Peyer's patch (tissue), 4 donors: ENCODE data around the gene LYSMD4. TPM values are rescaled to one million over a fixed set of nuclear protein-coding genes. Genes with fewer than 3 reads are reported as not detected.

Experiments used
- DNase-seq, 3 donors: peaks; one replicate each; pipeline ENCODE4 v3.0.0-alpha.2; 2017 to 2019
- H3K27ac ChIP-seq, 4 donors: fragments of 200-600 bp; sonication (generic); one replicate each; pipeline ENCODE4 v1.5.1; 2016 to 2019
- H3K27me3 ChIP-seq, 2 donors: fragments of 200-600 bp; sonication (generic); one replicate each; pipeline ENCODE4 v1.5.1; 2019
- H3K36me3 ChIP-seq, 3 donors: fragments of 200-600 bp; sonication (generic); one replicate each; pipeline ENCODE4 v1.5.1; 2016 to 2019
- H3K4me1 ChIP-seq, 4 donors: fragments of 200-600 bp; sonication (generic); one replicate each; pipeline ENCODE4 v1.5.1; 2016 to 2019
- H3K4me3 ChIP-seq, 4 donors: fragments of 200-600 bp; sonication (generic); 1 replicate in 3 of 4; 2 replicates in 1 of 4; pipeline ENCODE4 v1.5.1; 2016 to 2019; ENCODE audit warnings: mild to moderate bottlenecking in 1 of 4
- H3K9me3 ChIP-seq, 4 donors: fragments of 200-600 bp; sonication (generic); one replicate each; pipeline ENCODE4 v1.5.1; 2016 to 2019; ENCODE audit warnings: mild to moderate bottlenecking in 1 of 4
- POLR2A ChIP-seq, 2 donors: fragments of 450-650 bp; IDR thresholded peaks; one replicate each; pipeline ENCODE4 v1.5.1; 2017; ENCODE audit warnings: antibody characterized with exemption in 2 of 2, mild to moderate bottlenecking in 2 of 2, moderate library complexity in 2 of 2
- total RNA-seq, 4 donors: library from RNA; depleted of rRNA; stranded (reverse); fragments of >200 nt; gene quantifications; one replicate each; pipeline ENCODE4 v1.1.0, GENCODE V29; 2016
- TF ChIP-seq, protein P1 (sequence below), 6 experiments: fragments of 450-650 bp in 4 of 6; fragments of 200-600 bp in 2 of 6; sonication (generic) in 1 of 6; IDR thresholded peaks; one replicate each; pipeline ENCODE4 v1.5.1; 2017 to 2019; ENCODE audit warnings: antibody characterized with exemption in 6 of 6, mild to moderate bottlenecking in 3 of 6, moderate library complexity in 1 of 6

The LYSMD4 gene
- total RNA-seq, 4 donors from 2014 or later, result 8.3 to 39.9 (median 18.6) TPM

DNA sequence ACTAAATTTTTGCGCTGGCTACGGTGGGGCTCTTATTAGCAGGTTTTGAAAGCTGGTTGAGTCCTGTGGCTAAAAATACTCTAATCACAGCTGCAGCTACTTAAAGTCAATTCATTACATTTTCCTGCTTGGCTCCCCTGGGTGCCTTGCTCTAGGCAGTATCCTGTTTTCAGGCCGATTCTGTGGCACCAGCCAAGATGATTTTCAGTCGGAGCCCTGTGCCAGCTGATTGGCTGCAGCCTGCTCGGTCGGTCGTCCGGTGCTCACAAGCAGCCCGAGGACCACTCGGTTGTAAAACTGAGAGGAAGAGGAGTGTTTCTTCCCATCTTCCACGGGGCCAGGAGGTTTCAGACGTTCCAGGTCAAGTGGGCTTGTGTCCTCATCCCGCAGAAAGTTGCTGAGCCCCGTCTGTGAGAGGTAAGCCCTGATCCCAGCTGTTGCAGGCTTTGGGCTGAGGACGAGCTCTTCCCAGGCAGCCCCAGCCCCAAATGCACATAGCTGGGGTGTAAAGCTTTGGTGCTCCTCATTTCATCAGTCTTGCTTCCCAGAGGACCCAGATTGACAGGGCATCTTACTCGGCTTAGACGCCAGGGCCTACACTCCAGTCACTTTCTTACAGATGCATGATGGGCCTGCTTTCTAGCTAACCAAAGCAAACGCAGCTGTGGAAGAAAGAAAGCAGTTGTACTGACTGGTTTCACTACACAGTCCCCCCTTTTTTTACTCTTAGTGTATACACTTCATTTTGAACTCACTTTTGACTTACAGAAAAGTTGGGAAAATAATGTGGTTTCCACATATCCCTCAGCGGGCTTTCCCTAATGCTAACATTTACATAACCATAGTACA, 15.9 kb downstream of the LYSMD4 start:
- peak overlapping the region in 2 of 4 donors; percentile 1 to 17 for H3K27ac ChIP-seq
- TF ChIP-seq, protein P1, sequence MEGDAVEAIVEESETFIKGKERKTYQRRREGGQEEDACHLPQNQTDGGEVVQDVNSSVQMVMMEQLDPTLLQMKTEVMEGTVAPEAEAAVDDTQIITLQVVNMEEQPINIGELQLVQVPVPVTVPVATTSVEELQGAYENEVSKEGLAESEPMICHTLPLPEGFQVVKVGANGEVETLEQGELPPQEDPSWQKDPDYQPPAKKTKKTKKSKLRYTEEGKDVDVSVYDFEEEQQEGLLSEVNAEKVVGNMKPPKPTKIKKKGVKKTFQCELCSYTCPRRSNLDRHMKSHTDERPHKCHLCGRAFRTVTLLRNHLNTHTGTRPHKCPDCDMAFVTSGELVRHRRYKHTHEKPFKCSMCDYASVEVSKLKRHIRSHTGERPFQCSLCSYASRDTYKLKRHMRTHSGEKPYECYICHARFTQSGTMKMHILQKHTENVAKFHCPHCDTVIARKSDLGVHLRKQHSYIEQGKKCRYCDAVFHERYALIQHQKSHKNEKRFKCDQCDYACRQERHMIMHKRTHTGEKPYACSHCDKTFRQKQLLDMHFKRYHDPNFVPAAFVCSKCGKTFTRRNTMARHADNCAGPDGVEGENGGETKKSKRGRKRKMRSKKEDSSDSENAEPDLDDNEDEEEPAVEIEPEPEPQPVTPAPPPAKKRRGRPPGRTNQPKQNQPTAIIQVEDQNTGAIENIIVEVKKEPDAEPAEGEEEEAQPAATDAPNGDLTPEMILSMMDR (IDR thresholded peaks at IDR 0.05), result no peak
- TF ChIP-seq POLR2A (IDR thresholded peaks at IDR 0.05), result no peak
- H3K9me3 ChIP-seq, result no peaks in the 10 kb centered on the region
- peaks cover 0 to 14% (median 1%) of the 10 kb centered on the region in 4 donors for H3K4me1 ChIP-seq
- H3K27me3 ChIP-seq, result no peaks in the 10 kb centered on the region
- no peak overlapping the region for H3K4me3 ChIP-seq
- DNase-seq, result no peak
- peaks cover 0 to 30% (median 0%) of the 10 kb centered on the region in 3 donors for H3K36me3 ChIP-seq

DNA sequence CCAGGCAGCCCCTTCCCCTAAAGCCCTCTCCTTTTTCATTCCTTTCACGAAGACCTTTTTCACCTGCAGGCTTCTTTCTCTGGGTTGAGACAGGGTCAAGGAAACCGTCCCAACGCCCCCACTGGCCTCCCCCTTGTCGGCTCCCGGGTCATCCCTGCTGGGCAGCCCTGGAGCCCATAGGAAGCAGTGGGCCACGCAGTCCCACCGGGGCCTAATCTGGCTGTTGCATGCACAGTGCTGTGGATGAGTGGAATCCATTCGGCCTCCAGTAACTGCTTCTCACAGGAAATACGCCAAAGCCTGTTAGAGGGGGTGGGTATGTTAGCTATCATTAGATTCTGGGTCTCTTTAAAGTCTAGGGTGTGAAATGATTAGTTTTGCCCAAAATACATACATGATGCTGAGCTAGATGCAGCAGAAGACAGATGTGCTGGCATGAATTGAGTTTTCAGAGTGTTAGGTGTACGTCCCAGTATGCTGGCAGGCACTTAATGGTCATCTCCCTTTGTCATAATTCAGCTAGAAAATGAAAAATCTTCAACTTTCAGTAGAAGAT, 16.6 kb downstream of the LYSMD4 start:
- no peak overlapping the region for H3K4me3 ChIP-seq
- peaks cover 0 to 36% (median 0%) of the 10 kb centered on the region in 3 donors for H3K36me3 ChIP-seq
- no peaks in the 10 kb centered on the region for H3K27me3 ChIP-seq
- no peak for TF ChIP-seq POLR2A (IDR thresholded peaks at IDR 0.05)
- H3K4me1 ChIP-seq, result peaks cover 0 to 14% (median 1%) of the 10 kb centered on the region in 4 donors
- no peaks in the 10 kb centered on the region for H3K9me3 ChIP-seq
- H3K27ac ChIP-seq, result peak overlapping the region in 2 of 4 donors; percentile 1 to 17
- no peak for DNase-seq

DNA sequence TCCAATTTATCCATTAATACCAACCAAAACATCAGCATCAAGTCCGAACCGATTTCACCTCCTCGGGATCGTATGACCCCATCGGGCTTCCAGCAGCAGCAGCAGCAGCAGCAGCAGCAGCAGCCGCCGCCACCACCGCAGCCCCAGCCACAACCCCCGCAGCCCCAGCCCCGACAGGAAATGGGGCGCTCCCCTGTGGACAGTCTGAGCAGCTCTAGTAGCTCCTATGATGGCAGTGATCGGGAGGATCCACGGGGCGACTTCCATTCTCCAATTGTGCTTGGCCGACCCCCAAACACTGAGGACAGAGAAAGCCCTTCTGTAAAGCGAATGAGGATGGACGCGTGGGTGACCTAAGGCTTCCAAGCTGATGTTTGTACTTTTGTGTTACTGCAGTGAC, 20.8 kb downstream of the LYSMD4 start:
- Histone ChIP-seq H3K9me3 (no peaks in the 10 kb centered on the region), H3K36me3 (peaks cover 0 to 50% (median 0%) of the 10 kb centered on the region in 3 donors), H3K4me1 (peaks cover 0 to 29% (median 0%) of the 10 kb centered on the region in 4 donors), H3K27me3 (no peaks in the 10 kb centered on the region), H3K4me3 (no peak overlapping the region), H3K27ac (no peak overlapping the region)
- no peak for TF ChIP-seq POLR2A (IDR thresholded peaks at IDR 0.05)
- no peak for DNase-seq

DNA sequence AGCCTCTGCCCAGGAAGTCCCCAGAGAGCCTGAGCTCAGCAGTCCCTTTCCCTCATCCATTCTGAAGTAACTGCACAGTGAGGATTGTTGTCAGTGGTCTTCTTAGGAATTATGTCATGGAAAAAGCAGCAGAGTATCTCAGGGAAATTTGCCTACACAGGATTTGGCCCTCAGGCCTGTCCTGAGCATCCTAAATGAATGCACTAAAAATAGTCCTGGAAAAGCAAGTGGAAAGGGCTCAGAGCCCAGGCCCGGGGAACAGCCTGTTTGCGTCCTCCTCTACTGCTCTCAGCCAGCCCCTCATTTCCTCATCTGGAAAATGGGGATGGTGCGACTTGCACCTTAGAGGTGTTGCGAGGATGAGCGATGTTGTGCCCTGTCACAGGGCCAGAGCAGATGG, 21.6 kb downstream of the LYSMD4 start:
- no peak for DNase-seq
- Histone ChIP-seq H3K4me1 (peaks cover 0 to 21% (median 0%) of the 10 kb centered on the region in 4 donors), H3K4me3 (no peak overlapping the region), H3K27ac (no peak overlapping the region), H3K36me3 (peaks cover 0 to 49% (median 0%) of the 10 kb centered on the region in 3 donors), H3K9me3 (no peaks in the 10 kb centered on the region), H3K27me3 (no peaks in the 10 kb centered on the region)
- TF ChIP-seq POLR2A (IDR thresholded peaks at IDR 0.05), result no peak
- TF ChIP-seq, protein P1 (IDR thresholded peaks at IDR 0.05), result no peak

DNA sequence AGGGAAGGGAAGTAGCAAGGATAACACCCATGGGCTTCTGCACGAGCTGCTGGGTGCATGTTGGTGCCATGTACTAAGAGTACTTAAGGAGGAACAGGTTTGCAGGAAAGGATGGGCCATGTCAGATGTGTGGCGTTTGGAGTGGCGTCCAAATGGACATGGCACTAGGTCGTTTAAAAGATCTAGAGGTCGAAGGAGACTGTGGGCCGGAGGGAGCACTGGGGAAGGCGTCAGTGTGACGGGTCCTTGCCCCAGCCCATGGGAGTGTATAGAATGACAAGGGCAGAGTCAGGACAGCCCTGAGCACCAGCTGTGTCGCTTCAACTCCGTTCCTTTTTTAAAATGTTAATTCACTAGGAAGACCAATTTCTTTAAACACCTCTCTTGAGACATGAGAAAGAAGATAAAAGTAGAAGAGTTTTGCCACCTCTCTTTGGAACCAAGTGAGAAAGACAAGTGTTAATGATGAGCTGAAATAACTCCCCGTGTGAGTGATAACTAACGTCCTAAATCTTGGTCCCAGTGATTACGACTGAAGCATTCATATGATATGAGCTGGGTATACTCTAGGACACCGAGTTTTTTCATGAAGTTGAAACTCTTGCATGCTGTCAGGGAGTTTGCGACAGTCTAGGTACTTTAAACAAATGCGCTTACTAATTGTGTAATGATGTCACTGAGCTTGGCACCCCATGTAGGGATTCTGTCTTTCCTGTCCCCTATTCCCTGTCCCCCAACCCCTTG, 23.8 kb downstream of the LYSMD4 start:
- Histone ChIP-seq H3K4me1 (peaks cover 0 to 18% (median 0%) of the 10 kb centered on the region in 4 donors), H3K36me3 (peaks cover 0 to 38% (median 0%) of the 10 kb centered on the region in 3 donors), H3K9me3 (no peaks in the 10 kb centered on the region), H3K27ac (peak overlapping the region in 2 of 4 donors; percentile 40 to 66), H3K27me3 (no peaks in the 10 kb centered on the region), H3K4me3 (no peak overlapping the region)
- TF ChIP-seq, protein P1 (IDR thresholded peaks at IDR 0.05), result no peak
- no peak for TF ChIP-seq POLR2A (IDR thresholded peaks at IDR 0.05)
- DNase-seq, result no peak

DNA sequence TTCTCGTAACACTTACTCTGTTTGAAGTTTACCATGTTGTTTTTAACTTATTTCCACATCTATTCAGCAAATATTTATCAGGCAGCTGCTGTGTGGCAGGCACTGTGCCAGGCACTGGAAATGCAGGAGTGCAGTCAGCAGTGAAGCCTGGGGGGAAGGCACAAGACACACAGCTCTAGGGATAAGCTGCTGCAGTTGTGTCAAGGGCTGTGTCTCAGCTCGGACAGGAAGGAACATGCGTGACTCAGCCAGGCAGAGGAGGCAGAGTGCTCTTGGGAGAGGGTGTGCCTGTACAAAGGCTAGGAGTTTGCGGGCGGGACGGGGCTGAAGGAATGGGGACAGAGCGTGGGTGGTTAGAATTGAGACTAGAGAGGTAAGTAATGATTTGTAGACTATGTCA, 24.7 kb downstream of the LYSMD4 start:
- peaks cover 0 to 32% (median 0%) of the 10 kb centered on the region in 3 donors for H3K36me3 ChIP-seq
- peaks cover 0 to 18% (median 2%) of the 10 kb centered on the region in 4 donors for H3K4me1 ChIP-seq
- H3K27me3 ChIP-seq, result no peaks in the 10 kb centered on the region
- H3K4me3 ChIP-seq, result no peak overlapping the region
- TF ChIP-seq POLR2A (IDR thresholded peaks at IDR 0.05), result no peak
- TF ChIP-seq, protein P1 (IDR thresholded peaks at IDR 0.05), result no peak
- H3K27ac ChIP-seq, result peak overlapping the region in 2 of 4 donors; percentile 40 to 66
- peak in 2 of 3 donors; percentile 75 to 87 for DNase-seq
- no peaks in the 10 kb centered on the region for H3K9me3 ChIP-seq
